Panc1 (cell line): ENCODE results near the gene FAM240A. TPM values are rescaled to one million over a fixed set of nuclear protein-coding genes. Genes with fewer than 3 reads are reported as not detected.

Experiments used
- ATAC-seq: fragments of 200-7000 bp; cut with Tn5 transposase; 2 replicates; pipeline ENCODE4 v1.9.1; 2020; ENCODE audit warnings: mild to moderate bottlenecking, moderate library complexity
- BruUV-seq: library from RNA; stranded (reverse); fragments of 400-500 nt; replicated peaks from 2 replicates; lab custom pipeline; 2021; lab: Mats Ljungman, UMichigan
- CTCF ChIA-PET: fragments of 300-600 bp; sonication (Branson Sonifier 250); formaldehyde crosslinking; loops from one replicate; lab custom pipeline; 2022; ENCODE audit warnings: antibody characterized with exemption; lab: Charles Lee
- POLR2A ChIA-PET: fragments of 300-600 bp; sonication (Branson Sonifier 250); formaldehyde crosslinking; loops from one replicate; lab custom pipeline; 2022; ENCODE audit warnings: antibody characterized with exemption; lab: Charles Lee
- DNase-seq: peaks from one replicate; pipeline ENCODE4 v3.0.0-alpha.2; 2010; ENCODE audit warnings: low read depth, low spot score
- H3K27ac ChIP-seq: 2 replicates; pipeline ENCODE4 v1.5.1; 2011; ENCODE audit warnings: mild to moderate bottlenecking, low read length, inconsistent platforms
- H3K27me3 ChIP-seq: fragments of 200-500 bp; sonication (Bioruptor generic); 2 replicates; pipeline ENCODE4 v1.6.0; 2014; ENCODE audit warnings: low read length, inconsistent platforms; ENCODE audit not compliant: control insufficient read depth, insufficient read depth
- H3K36me3 ChIP-seq: fragments of 200-500 bp; sonication (Bioruptor generic); 2 replicates; pipeline ENCODE4 v1.5.1; 2014; ENCODE audit warnings: inconsistent platforms, mild to moderate bottlenecking, low read length, moderate library complexity; ENCODE audit not compliant: control insufficient read depth, insufficient read depth
- H3K4me1 ChIP-seq: 2 replicates; pipeline ENCODE4 v1.5.1; 2011; ENCODE audit warnings: inconsistent platforms, mild to moderate bottlenecking, low read length, moderate library complexity; ENCODE audit not compliant: control insufficient read depth, insufficient read depth
- H3K4me3 ChIP-seq, 2 experiments: 2 replicates each; pipeline ENCODE4 v1.5.1; 2011 to 2012; ENCODE audit warnings: low read depth in 2 of 2, low read length in 2 of 2, mild to moderate bottlenecking in 2 of 2, inconsistent platforms in 1 of 2, moderate library complexity in 1 of 2
- H3K9me3 ChIP-seq: fragments of 200-500 bp; sonication (Bioruptor generic); 2 replicates; pipeline ENCODE4 v1.5.1; 2014; ENCODE audit warnings: low read depth, mild to moderate bottlenecking, inconsistent platforms, low read length, moderate library complexity; ENCODE audit not compliant: control insufficient read depth, insufficient read depth
- POLR2AphosphoS5 ChIP-seq: IDR thresholded peaks from 2 replicates; pipeline ENCODE4 v1.6.1; 2012; ENCODE audit warnings: mild to moderate bottlenecking, low read depth, low read length, moderate library complexity
- SIN3A ChIP-seq: IDR thresholded peaks from 2 replicates; pipeline ENCODE4 v1.6.1; 2012; ENCODE audit warnings: low read depth, mild to moderate bottlenecking, low read length, moderate library complexity, borderline replicate concordance; ENCODE audit not compliant: insufficient read depth
- TCF7L2 ChIP-seq: IDR thresholded peaks from 2 replicates; pipeline ENCODE4 v1.6.1; 2011; ENCODE audit warnings: mild to moderate bottlenecking, low read depth, low read length, inconsistent platforms
- in situ Hi-C: cut with HindIII; loops from 2 replicates; pipeline ENCODE4 v1.10.0; 2016; ENCODE audit warnings: low sequenced_read_pairs, low pct_unique_long_range_greater_than_20kb
- intact Hi-C: fragments of 100-400 bp; cut with micrococcal nuclease; formaldehyde crosslinking; loops from one replicate; pipeline ENCODE4 v1.10.0; 2022; ENCODE audit not compliant: unreplicated experiment
- total RNA-seq: library from RNA; stranded (reverse); gene quantifications from one replicate; pipeline ENCODE4 v1.2.1, GENCODE V29; 2021; ENCODE audit not compliant: unreplicated experiment
- TF ChIP-seq, protein P1 (sequence below): fragments of 450-650 bp; IDR thresholded peaks from 2 replicates; pipeline ENCODE4 v1.5.1; 2017; ENCODE audit warnings: mild to moderate bottlenecking
- TF ChIP-seq, protein P2 (sequence below), 2 experiments: IDR thresholded peaks; 2 replicates each; pipeline ENCODE4 v1.6.1; 2011 to 2012; ENCODE audit warnings: low read depth in 2 of 2, control low read depth in 1 of 2, low read length in 1 of 2, mild to moderate bottlenecking in 1 of 2, moderate library complexity in 1 of 2; ENCODE audit not compliant: insufficient read depth in 1 of 2

Gene FAM240A
- total RNA-seq, 1 experiment from 2014 or later, result not detected

DNA sequence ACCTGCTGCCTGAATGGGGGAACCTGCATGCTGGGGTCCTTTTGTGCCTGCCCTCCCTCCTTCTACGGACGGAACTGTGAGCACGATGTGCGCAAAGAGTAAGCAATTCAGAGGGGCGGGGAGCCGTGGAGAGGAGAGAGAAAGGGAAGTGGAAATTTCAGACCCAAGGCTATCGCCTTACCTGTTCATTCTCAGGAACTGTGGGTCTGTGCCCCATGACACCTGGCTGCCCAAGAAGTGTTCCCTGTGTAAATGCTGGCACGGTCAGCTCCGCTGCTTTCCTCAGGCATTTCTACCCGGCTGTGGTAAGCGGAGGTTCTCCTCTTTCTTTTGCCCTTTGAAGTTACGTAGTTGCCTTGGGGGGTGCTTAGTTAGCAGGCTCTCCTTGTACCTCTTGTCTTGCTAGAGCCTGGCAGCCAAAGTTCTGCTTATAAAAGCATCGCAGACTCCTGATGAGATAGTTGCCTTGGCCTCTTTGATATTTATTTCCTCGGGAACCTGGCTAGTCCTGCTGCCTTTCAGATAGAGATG, 32.5 kb upstream of the FAM240A start:
- TF ChIP-seq, protein P1, sequence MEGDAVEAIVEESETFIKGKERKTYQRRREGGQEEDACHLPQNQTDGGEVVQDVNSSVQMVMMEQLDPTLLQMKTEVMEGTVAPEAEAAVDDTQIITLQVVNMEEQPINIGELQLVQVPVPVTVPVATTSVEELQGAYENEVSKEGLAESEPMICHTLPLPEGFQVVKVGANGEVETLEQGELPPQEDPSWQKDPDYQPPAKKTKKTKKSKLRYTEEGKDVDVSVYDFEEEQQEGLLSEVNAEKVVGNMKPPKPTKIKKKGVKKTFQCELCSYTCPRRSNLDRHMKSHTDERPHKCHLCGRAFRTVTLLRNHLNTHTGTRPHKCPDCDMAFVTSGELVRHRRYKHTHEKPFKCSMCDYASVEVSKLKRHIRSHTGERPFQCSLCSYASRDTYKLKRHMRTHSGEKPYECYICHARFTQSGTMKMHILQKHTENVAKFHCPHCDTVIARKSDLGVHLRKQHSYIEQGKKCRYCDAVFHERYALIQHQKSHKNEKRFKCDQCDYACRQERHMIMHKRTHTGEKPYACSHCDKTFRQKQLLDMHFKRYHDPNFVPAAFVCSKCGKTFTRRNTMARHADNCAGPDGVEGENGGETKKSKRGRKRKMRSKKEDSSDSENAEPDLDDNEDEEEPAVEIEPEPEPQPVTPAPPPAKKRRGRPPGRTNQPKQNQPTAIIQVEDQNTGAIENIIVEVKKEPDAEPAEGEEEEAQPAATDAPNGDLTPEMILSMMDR, result no peak
- TF ChIP-seq POLR2AphosphoS5 (no peak), TCF7L2 (no peak), SIN3A (no peak)
- TF ChIP-seq, protein P2, sequence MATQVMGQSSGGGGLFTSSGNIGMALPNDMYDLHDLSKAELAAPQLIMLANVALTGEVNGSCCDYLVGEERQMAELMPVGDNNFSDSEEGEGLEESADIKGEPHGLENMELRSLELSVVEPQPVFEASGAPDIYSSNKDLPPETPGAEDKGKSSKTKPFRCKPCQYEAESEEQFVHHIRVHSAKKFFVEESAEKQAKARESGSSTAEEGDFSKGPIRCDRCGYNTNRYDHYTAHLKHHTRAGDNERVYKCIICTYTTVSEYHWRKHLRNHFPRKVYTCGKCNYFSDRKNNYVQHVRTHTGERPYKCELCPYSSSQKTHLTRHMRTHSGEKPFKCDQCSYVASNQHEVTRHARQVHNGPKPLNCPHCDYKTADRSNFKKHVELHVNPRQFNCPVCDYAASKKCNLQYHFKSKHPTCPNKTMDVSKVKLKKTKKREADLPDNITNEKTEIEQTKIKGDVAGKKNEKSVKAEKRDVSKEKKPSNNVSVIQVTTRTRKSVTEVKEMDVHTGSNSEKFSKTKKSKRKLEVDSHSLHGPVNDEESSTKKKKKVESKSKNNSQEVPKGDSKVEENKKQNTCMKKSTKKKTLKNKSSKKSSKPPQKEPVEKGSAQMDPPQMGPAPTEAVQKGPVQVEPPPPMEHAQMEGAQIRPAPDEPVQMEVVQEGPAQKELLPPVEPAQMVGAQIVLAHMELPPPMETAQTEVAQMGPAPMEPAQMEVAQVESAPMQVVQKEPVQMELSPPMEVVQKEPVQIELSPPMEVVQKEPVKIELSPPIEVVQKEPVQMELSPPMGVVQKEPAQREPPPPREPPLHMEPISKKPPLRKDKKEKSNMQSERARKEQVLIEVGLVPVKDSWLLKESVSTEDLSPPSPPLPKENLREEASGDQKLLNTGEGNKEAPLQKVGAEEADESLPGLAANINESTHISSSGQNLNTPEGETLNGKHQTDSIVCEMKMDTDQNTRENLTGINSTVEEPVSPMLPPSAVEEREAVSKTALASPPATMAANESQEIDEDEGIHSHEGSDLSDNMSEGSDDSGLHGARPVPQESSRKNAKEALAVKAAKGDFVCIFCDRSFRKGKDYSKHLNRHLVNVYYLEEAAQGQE (IDR thresholded peaks at IDR 0.05; ENCODE audit: insufficient read depth in 1 of 2, low read depth in 2 of 2, low read length in 1 of 2), result no peak
- ChIA-PET CTCF (no interaction called here), POLR2A (no interaction called here)
- Histone ChIP-seq H3K9me3 (no peaks in the 10 kb centered on the region), H3K4me3 (no peak overlapping the region), H3K36me3 (no peaks in the 10 kb centered on the region), H3K4me1 (no peaks in the 10 kb centered on the region), H3K27me3 (no peaks in the 10 kb centered on the region), H3K27ac (no peak overlapping the region)
- DNase-seq (no peak), ATAC-seq (no peak)
- intact Hi-C loops (no loop called here), in situ Hi-C loops (no loop called here)
- BruUV-seq, result no TSS peak

DNA sequence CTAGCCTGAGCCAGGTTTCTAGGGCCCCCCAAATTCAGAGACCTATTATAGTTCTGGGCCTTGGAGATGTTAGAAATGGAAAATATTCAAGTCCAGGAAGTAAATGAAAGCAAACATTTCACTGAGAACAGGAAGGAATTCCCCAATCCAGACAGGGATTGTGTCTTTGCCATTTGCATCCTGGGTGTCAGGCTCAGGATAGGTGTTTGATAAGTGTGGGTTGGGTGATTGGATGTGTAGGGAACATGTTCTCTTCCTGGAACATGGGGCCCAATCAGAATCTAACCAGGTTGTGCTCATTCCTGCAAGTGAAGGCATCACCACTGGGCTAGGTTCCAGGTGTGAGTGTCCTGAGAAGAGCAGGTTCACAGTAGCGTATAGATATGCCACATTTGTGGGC, 31.6 kb upstream of the FAM240A start:
- no peak for ATAC-seq
- no peaks in the 10 kb centered on the region for H3K4me1 ChIP-seq

More for the DNA sequence above, 31.6 kb upstream of the FAM240A start:
- H3K27me3 ChIP-seq, result no peaks in the 10 kb centered on the region
- TF ChIP-seq POLR2AphosphoS5 (no peak), TCF7L2 (no peak), SIN3A (no peak)
- TF ChIP-seq, protein P1, result no peak
- TF ChIP-seq, protein P2 (IDR thresholded peaks at IDR 0.05; ENCODE audit: insufficient read depth in 1 of 2, low read depth in 2 of 2, low read length in 1 of 2), result no peak
- BruUV-seq, result no TSS peak
- no peak overlapping the region for H3K27ac ChIP-seq
- CTCF ChIA-PET, result no interaction called here
- in situ Hi-C loops, result no loop called here
- no peaks in the 10 kb centered on the region for H3K9me3 ChIP-seq
- H3K4me3 ChIP-seq, result no peak overlapping the region
- no peak for DNase-seq
- intact Hi-C loops, result no loop called here
- POLR2A ChIA-PET, result no interaction called here
- H3K36me3 ChIP-seq, result no peaks in the 10 kb centered on the region
